22Rv1 (cell line): Measurements from ENCODE around the gene CNGA3.

ENCODE experiments used
- ZFX ChIP-seq: fragments of 450-650 bp; IDR thresholded peaks from 2 replicates; pipeline ENCODE4 v1.6.1; 2017; ENCODE audit warnings: antibody characterized with exemption, borderline replicate concordance
- TF ChIP-seq, protein P1 (sequence below): fragments of 450-650 bp; IDR thresholded peaks from 2 replicates; pipeline ENCODE4 v1.5.1; 2017; ENCODE audit warnings: mild to moderate bottlenecking

DNA sequence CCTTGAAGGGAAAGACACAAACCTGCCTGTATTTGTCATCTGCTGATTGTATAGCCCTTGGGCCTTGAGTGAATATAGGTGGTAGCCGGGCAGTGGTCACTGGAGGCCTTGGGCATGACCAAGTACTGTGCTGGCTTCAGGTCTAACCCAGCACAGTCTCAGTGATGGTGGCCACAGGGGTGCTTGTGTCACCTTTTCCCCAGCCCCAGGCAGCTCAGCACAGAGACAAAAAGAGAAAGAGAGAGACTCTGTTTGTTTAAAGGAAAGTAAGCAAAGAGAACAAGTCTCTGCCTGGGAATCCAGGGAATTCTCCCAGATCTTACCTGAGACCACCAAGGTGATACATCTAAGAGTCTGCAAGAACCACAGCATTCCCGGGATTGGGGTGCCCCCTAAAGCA lies 59.0 kb downstream of the CNGA3 start:
- TF ChIP-seq, protein P1, sequence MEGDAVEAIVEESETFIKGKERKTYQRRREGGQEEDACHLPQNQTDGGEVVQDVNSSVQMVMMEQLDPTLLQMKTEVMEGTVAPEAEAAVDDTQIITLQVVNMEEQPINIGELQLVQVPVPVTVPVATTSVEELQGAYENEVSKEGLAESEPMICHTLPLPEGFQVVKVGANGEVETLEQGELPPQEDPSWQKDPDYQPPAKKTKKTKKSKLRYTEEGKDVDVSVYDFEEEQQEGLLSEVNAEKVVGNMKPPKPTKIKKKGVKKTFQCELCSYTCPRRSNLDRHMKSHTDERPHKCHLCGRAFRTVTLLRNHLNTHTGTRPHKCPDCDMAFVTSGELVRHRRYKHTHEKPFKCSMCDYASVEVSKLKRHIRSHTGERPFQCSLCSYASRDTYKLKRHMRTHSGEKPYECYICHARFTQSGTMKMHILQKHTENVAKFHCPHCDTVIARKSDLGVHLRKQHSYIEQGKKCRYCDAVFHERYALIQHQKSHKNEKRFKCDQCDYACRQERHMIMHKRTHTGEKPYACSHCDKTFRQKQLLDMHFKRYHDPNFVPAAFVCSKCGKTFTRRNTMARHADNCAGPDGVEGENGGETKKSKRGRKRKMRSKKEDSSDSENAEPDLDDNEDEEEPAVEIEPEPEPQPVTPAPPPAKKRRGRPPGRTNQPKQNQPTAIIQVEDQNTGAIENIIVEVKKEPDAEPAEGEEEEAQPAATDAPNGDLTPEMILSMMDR = no peak
- no peak for TF ChIP-seq ZFX
